ENCODE data around the gene LTF. TPM values are rescaled to one million over a fixed set of nuclear protein-coding genes. Genes with fewer than 3 reads are reported as not detected.

LTF gene
- total RNA-seq, 1 donor from 2014 or later = not detected

- peaks cover 2% of the 10 kb centered on the region for H3K4me1 Mint-ChIP-seq (ENCODE audit: low read depth, unreplicated experiment)
- no peaks in the 10 kb centered on the region for H3K9me3 Mint-ChIP-seq (ENCODE audit: unreplicated experiment)
- H3K27me3 ChIP-seq (ENCODE audit: insufficient read depth, low read length) = peaks cover 3% of the 10 kb centered on the region
- no peaks in the 10 kb centered on the region for H3K9me3 ChIP-seq (ENCODE audit: insufficient read depth, low read depth, low read length)
- FAIRE-seq = no peak
- no peak for TF ChIP-seq EZH2 (IDR thresholded peaks at IDR 0.05; ENCODE audit: insufficient read depth, low read length)
- no peak for TF ChIP-seq CTCF (IDR thresholded peaks at IDR 0.05; ENCODE audit: insufficient read depth, low read depth, low read length)
- H3K27ac ChIP-seq (ENCODE audit: low read depth, low read length) = no peak overlapping the region
- no peak overlapping the region for H3K4me3 ChIP-seq (ENCODE audit: insufficient read depth, low read depth, low read length)
- H3K4me3 Mint-ChIP-seq (ENCODE audit: unreplicated experiment) = no peak overlapping the region
- no peak overlapping the region for H3K9ac ChIP-seq (ENCODE audit: low read length)
- H2AFZ ChIP-seq (ENCODE audit: low read depth, low read length) = no peak overlapping the region
- no peak for DNase-seq (ENCODE audit: low read depth)
- no peaks in the 10 kb centered on the region for H3K36me3 Mint-ChIP-seq (ENCODE audit: low read depth, unreplicated experiment)
- H3K36me3 ChIP-seq (ENCODE audit: insufficient read depth, low read length) = no peaks in the 10 kb centered on the region
- H3K79me2 ChIP-seq (ENCODE audit: insufficient read depth, low read length) = no peaks in the 10 kb centered on the region
- H3K27ac Mint-ChIP-seq (ENCODE audit: unreplicated experiment) = no peak overlapping the region
- no peaks in the 10 kb centered on the region for H3K4me1 ChIP-seq (ENCODE audit: insufficient read depth, low read length)
- H3K27me3 Mint-ChIP-seq (ENCODE audit: low read depth, unreplicated experiment) = peaks cover 44% of the 10 kb centered on the region
- H4K20me1 ChIP-seq (ENCODE audit: insufficient read depth, low read length) = no peaks in the 10 kb centered on the region
- no peak overlapping the region for H3K4me2 ChIP-seq (ENCODE audit: low read length)
Observed at GRCh38 chr3:46456118-46456517, 8.6 kb downstream of the LTF start.

- Mint-ChIP-seq H3K9me3 (ENCODE audit: unreplicated experiment) (no peaks in the 10 kb centered on the region), H3K4me1 (ENCODE audit: low read depth, unreplicated experiment) (peaks cover 2% of the 10 kb centered on the region), H3K4me3 (ENCODE audit: unreplicated experiment) (no peak overlapping the region), H3K36me3 (ENCODE audit: low read depth, unreplicated experiment) (no peaks in the 10 kb centered on the region), H3K27ac (ENCODE audit: unreplicated experiment) (no peak overlapping the region), H3K27me3 (ENCODE audit: low read depth, unreplicated experiment) (peaks cover 48% of the 10 kb centered on the region)
- TF ChIP-seq CTCF (IDR thresholded peaks at IDR 0.05; ENCODE audit: insufficient read depth, low read depth, low read length) (no peak), EZH2 (IDR thresholded peaks at IDR 0.05; ENCODE audit: insufficient read depth, low read length) (no peak)
- Histone ChIP-seq H3K9ac (ENCODE audit: low read length) (no peak overlapping the region), H3K9me3 (ENCODE audit: insufficient read depth, low read depth, low read length) (no peaks in the 10 kb centered on the region), H3K27ac (ENCODE audit: low read depth, low read length) (no peak overlapping the region), H2AFZ (ENCODE audit: low read depth, low read length) (no peak overlapping the region), H3K4me1 (ENCODE audit: insufficient read depth, low read length) (no peaks in the 10 kb centered on the region), H4K20me1 (ENCODE audit: insufficient read depth, low read length) (no peaks in the 10 kb centered on the region), H3K4me2 (ENCODE audit: low read length) (no peak overlapping the region), H3K27me3 (ENCODE audit: insufficient read depth, low read length) (peaks cover 6% of the 10 kb centered on the region), H3K4me3 (ENCODE audit: insufficient read depth, low read depth, low read length) (no peak overlapping the region), H3K79me2 (ENCODE audit: insufficient read depth, low read length) (no peaks in the 10 kb centered on the region), H3K36me3 (ENCODE audit: insufficient read depth, low read length) (no peaks in the 10 kb centered on the region)
- no peak for DNase-seq (ENCODE audit: low read depth)
- FAIRE-seq = no peak
Observed at GRCh38 chr3:46455231-46456115, 9.2 kb downstream of the LTF start.

- Mint-ChIP-seq H3K27me3 (ENCODE audit: low read depth, unreplicated experiment) (peaks cover 50% of the 10 kb centered on the region), H3K27ac (ENCODE audit: unreplicated experiment) (peak overlapping the region; percentile 26), H3K4me1 (ENCODE audit: low read depth, unreplicated experiment) (no peaks in the 10 kb centered on the region), H3K4me3 (ENCODE audit: unreplicated experiment) (no peak overlapping the region), H3K9me3 (ENCODE audit: unreplicated experiment) (no peaks in the 10 kb centered on the region), H3K36me3 (ENCODE audit: low read depth, unreplicated experiment) (no peaks in the 10 kb centered on the region)
- H3K79me2 ChIP-seq (ENCODE audit: insufficient read depth, low read length) = no peaks in the 10 kb centered on the region
- no peaks in the 10 kb centered on the region for H4K20me1 ChIP-seq (ENCODE audit: insufficient read depth, low read length)
- FAIRE-seq = no peak
- TF ChIP-seq CTCF (IDR thresholded peaks at IDR 0.05; ENCODE audit: insufficient read depth, low read depth, low read length) (no peak), EZH2 (IDR thresholded peaks at IDR 0.05; ENCODE audit: insufficient read depth, low read length) (no peak)
- no peaks in the 10 kb centered on the region for H3K4me1 ChIP-seq (ENCODE audit: insufficient read depth, low read length)
- no peak overlapping the region for H3K4me3 ChIP-seq (ENCODE audit: insufficient read depth, low read depth, low read length)
- H3K9me3 ChIP-seq (ENCODE audit: insufficient read depth, low read depth, low read length) = no peaks in the 10 kb centered on the region
- no peak for DNase-seq (ENCODE audit: low read depth)
- H2AFZ ChIP-seq (ENCODE audit: low read depth, low read length) = no peak overlapping the region
- H3K9ac ChIP-seq (ENCODE audit: low read length) = no peak overlapping the region
- peaks cover 6% of the 10 kb centered on the region for H3K27me3 ChIP-seq (ENCODE audit: insufficient read depth, low read length)
- no peaks in the 10 kb centered on the region for H3K36me3 ChIP-seq (ENCODE audit: insufficient read depth, low read length)
- no peak overlapping the region for H3K27ac ChIP-seq (ENCODE audit: low read depth, low read length)
- no peak overlapping the region for H3K4me2 ChIP-seq (ENCODE audit: low read length)
Observed at GRCh38 chr3:46454606-46455005, 10.1 kb downstream of the LTF start.

Measured in astrocyte (in vitro differentiated cells and primary cell).